Kidney (tissue), 14 donors: ENCODE results near the gene RALGPS1. TPM values are rescaled to one million over a fixed set of nuclear protein-coding genes. Genes with fewer than 3 reads are reported as not detected.

ENCODE experiments used
- DNase-seq, 5 donors: peaks; one replicate each; pipeline ENCODE4 v3.0.0-alpha.2; 2013 to 2020
- FAIRE-seq: peaks from 2 replicates; lab custom pipeline; 2012; peaks lifted over from hg19 to GRCh38; lab: Jason Lieb, UNC
- H3K27ac ChIP-seq, 2 donors: one replicate each; pipeline ENCODE4 v1.7.0; 2013; ENCODE audit warnings: low read depth in 2 of 2, low read length in 2 of 2, inconsistent platforms in 1 of 2
- H3K27me3 ChIP-seq: one replicate; pipeline ENCODE4 v1.7.1; 2013; ENCODE audit warnings: low read length, inconsistent platforms; ENCODE audit not compliant: control insufficient read depth, insufficient read depth
- H3K36me3 ChIP-seq, 3 donors: one replicate each; pipeline versions ENCODE4 v1.7.0 to v1.7.1; 2013; ENCODE audit warnings: low read length in 3 of 3, control low read depth in 1 of 3, inconsistent platforms in 1 of 3; ENCODE audit not compliant: insufficient read depth in 3 of 3, control insufficient read depth in 2 of 3
- H3K4me1 ChIP-seq, 3 donors: one replicate each; pipeline versions ENCODE4 v1.7.0 to v1.7.1; 2013; ENCODE audit warnings: low read length in 3 of 3, inconsistent platforms in 1 of 3, low read depth in 1 of 3; ENCODE audit not compliant: control insufficient read depth in 2 of 3, insufficient read depth in 2 of 3
- H3K4me3 ChIP-seq, 3 donors: one replicate each; pipeline versions ENCODE4 v1.7.0 to v1.8.1; 2013; ENCODE audit warnings: low read length in 3 of 3, control low read depth in 1 of 3, inconsistent platforms in 1 of 3
- H3K9ac ChIP-seq, 3 donors: one replicate each; pipeline versions ENCODE4 v1.7.0 to v1.7.1; 2013; ENCODE audit warnings: low read length in 3 of 3, control low read depth in 1 of 3, inconsistent platforms in 1 of 3
- H3K9me3 ChIP-seq, 3 donors: one replicate each; pipeline versions ENCODE4 v1.7.0 to v1.7.1; 2013; ENCODE audit warnings: low read length in 3 of 3, control low read depth in 1 of 3, inconsistent platforms in 1 of 3; ENCODE audit not compliant: control insufficient read depth in 2 of 3, insufficient read depth in 1 of 3
- CTCF ChIP-seq: IDR thresholded peaks from 3 replicates; pipeline ENCODE4 v1.5.1; 2012; ENCODE audit warnings: mild to moderate bottlenecking, moderate library complexity, borderline replicate concordance; ENCODE audit not compliant: insufficient read depth; ENCODE audit errors: extremely low read depth
- intact Hi-C: fragments of 100-400 bp; cut with DNase I; formaldehyde crosslinking; loops from one replicate; pipeline ENCODE4 v1.11.1; 2022
- polyA plus RNA-seq: library from polyadenylated mRNA; stranded (reverse); fragments of 350-450 nt; fragmentation: Illumina TruSeq; extraction: RNeasy Lipid Tissue Mini Kit (QIAGEN cat#74804); gene quantifications from one replicate; pipeline ENCODE4 v1.2.3, GENCODE V29; 2014; ENCODE audit warnings: low read depth, low replicate concordance; ENCODE audit not compliant: insufficient read depth
- total RNA-seq: library from RNA; stranded (reverse); fragmentation: NEBNext Ultra II Directional; extraction: Animal tissue kit (Norgen Biotek cat#: 25700); gene quantifications from one replicate; pipeline ENCODE4 v1.2.1, GENCODE V29; 2021
- donor health status: control.
- donor health status: control.
- donor health status: control.
- donor health status: control.
- donor health status: control.
- donor health status: DM: yes; HTN: yes; CAD: no.
- donor health status: Normal renal cell carcinoma (clear cell type).

RALGPS1 gene
- total and polyA plus RNA-seq, 2 donors from 2014 or later, result 9.4 to 25.2 TPM

GRCh38 chr9:127077644-127077946 is 163.0 kb downstream of the RALGPS1 start:
- Histone ChIP-seq H3K27ac (no peak overlapping the region), H3K9ac (no peak overlapping the region), H3K36me3 (no peaks in the 10 kb centered on the region), H3K27me3 (no peaks in the 10 kb centered on the region), H3K4me3 (no peak overlapping the region), H3K9me3 (no peaks in the 10 kb centered on the region), H3K4me1 (peaks cover 0 to 4% (median 0%) of the 10 kb centered on the region in 3 donors)
- no peak for FAIRE-seq
- intact Hi-C loops, result no loop called here
- no peak for DNase-seq
- TF ChIP-seq CTCF, result no peak

GRCh38 chr9:127078336-127078735 is 163.8 kb downstream of the RALGPS1 start:
- intact Hi-C loops, result no loop called here
- no peak overlapping the region for H3K4me3 ChIP-seq
- FAIRE-seq (no peak), DNase-seq (no peak)
- no peak for TF ChIP-seq CTCF
- no peak overlapping the region for H3K9ac ChIP-seq
- no peaks in the 10 kb centered on the region for H3K9me3 ChIP-seq
- no peaks in the 10 kb centered on the region for H3K27me3 ChIP-seq
- no peak overlapping the region for H3K27ac ChIP-seq
- no peaks in the 10 kb centered on the region for H3K36me3 ChIP-seq
- peaks cover 0 to 4% (median under 1%) of the 10 kb centered on the region in 3 donors for H3K4me1 ChIP-seq

DNA sequence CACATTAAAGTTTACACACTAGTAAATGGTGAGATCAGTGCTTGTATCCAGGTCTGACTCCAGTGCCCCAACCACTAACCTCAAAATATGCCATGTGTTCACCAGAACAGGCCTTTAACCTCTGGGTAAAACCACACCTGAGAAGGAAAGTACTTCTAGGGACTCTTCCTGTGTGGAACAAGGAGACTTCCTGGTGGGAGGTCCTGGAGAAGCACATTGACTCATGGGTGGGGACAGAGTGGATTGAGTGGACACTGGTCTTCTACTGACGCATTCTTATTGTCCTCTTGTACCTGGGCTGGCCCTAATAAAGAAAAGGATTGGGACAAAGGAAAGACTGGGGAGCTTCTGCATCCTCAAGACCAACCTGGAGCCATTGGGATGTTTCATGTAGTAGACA is 164.4 kb downstream of the RALGPS1 start:
- intact Hi-C loops, result no loop called here
- Histone ChIP-seq H3K27me3 (no peaks in the 10 kb centered on the region), H3K36me3 (no peaks in the 10 kb centered on the region), H3K27ac (no peak overlapping the region), H3K4me3 (no peak overlapping the region), H3K4me1 (peaks cover 0 to 4% (median 2%) of the 10 kb centered on the region in 3 donors), H3K9me3 (no peaks in the 10 kb centered on the region), H3K9ac (no peak overlapping the region)
- TF ChIP-seq CTCF, result no peak
- no peak for DNase-seq
- FAIRE-seq, result no peak

GRCh38 chr9:127079446-127080140 is 165.0 kb downstream of the RALGPS1 start:
- DNase-seq (no peak), FAIRE-seq (no peak)
- H3K4me3 ChIP-seq, result no peak overlapping the region
- no peak overlapping the region for H3K9ac ChIP-seq
- no peaks in the 10 kb centered on the region for H3K36me3 ChIP-seq
- no peak for TF ChIP-seq CTCF
- H3K27ac ChIP-seq, result no peak overlapping the region
- H3K27me3 ChIP-seq, result no peaks in the 10 kb centered on the region
- intact Hi-C loops, result no loop called here
- H3K4me1 ChIP-seq, result peaks cover 0 to 4% (median 2%) of the 10 kb centered on the region in 3 donors
- no peaks in the 10 kb centered on the region for H3K9me3 ChIP-seq
